HL-60 (cell line): ENCODE data around the gene SURF2.
"Not testable (repeated sequence)": the region's sequence is repeated elsewhere in the genome, so short reads cannot be mapped to it uniquely, and the experiment has no call there.

Source experiments
- DNase-seq, 2 experiments: peaks; one replicate each; pipeline ENCODE4 v3.0.0-alpha.2; 2010 to 2020; ENCODE audit warnings: low read depth in 1 of 2, low spot score in 1 of 2
- H3K27ac ChIP-seq: fragments of 250-450 bp; sonication (Bioruptor Pico); replicated peaks from 2 replicates; pipeline ENCODE4 v1.5.1; 2020; ENCODE audit warnings: mild to moderate bottlenecking, moderate library complexity
- H3K27me3 ChIP-seq: fragments of 250-450 bp; sonication (Bioruptor Pico); 2 replicates; pipeline ENCODE4 v1.5.1; 2021; ENCODE audit warnings: mild to moderate bottlenecking, moderate library complexity; ENCODE audit not compliant: insufficient read depth, poor library complexity, severe bottlenecking
- H3K4me3 ChIP-seq: replicated peaks from 2 replicates; pipeline ENCODE4 v1.5.1; 2011; ENCODE audit warnings: mild to moderate bottlenecking, control low read depth, low read length; ENCODE audit not compliant: insufficient read depth
- GABPA ChIP-seq: IDR thresholded peaks from 2 replicates; pipeline ENCODE4 v1.6.1; 2012; ENCODE audit warnings: low read depth
- POLR2AphosphoS5 ChIP-seq: IDR thresholded peaks from 2 replicates; pipeline ENCODE4 v1.6.1; 2012; ENCODE audit warnings: low read depth
- SPI1 ChIP-seq: IDR thresholded peaks from 2 replicates; pipeline ENCODE4 v1.6.1; 2012; ENCODE audit warnings: low read depth, mild to moderate bottlenecking, borderline replicate concordance
- TF ChIP-seq, protein P1 (sequence below): IDR thresholded peaks from one replicate; pipeline ENCODE4 v1.5.1; 2011; ENCODE audit warnings: low read length, control low read depth, inconsistent platforms; ENCODE audit not compliant: insufficient read depth
- TF ChIP-seq, protein P2 (sequence below): IDR thresholded peaks from 2 replicates; pipeline ENCODE4 v1.6.1; 2012; ENCODE audit warnings: low read depth; ENCODE audit not compliant: insufficient replicate concordance

SURF2 gene

DNA sequence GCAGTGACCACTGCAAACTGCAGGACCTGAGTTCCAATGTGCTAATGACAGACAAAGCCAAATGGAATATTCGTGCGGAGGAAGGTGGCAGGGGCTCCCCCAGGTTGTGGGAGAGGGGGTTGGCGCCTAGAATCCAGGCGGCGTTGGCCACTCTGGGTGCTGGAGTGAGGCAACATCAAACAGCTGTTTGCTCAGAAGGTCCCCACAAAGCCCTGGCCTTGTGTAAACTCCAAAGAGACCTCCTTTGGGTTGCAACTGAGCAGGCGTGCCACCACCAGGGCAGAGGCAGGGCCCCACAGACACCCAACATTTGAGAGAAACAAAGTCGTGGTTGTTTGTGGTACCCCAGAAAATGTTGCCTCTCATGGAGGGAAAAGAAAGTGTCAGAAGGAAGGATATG, 34.4 kb downstream of the SURF2 start:
- Histone ChIP-seq H3K4me3 (no peak overlapping the region), H3K27ac (no peak overlapping the region), H3K27me3 (no peaks in the 10 kb centered on the region)
- TF ChIP-seq SPI1 = no peak
- TF ChIP-seq, protein P1, sequence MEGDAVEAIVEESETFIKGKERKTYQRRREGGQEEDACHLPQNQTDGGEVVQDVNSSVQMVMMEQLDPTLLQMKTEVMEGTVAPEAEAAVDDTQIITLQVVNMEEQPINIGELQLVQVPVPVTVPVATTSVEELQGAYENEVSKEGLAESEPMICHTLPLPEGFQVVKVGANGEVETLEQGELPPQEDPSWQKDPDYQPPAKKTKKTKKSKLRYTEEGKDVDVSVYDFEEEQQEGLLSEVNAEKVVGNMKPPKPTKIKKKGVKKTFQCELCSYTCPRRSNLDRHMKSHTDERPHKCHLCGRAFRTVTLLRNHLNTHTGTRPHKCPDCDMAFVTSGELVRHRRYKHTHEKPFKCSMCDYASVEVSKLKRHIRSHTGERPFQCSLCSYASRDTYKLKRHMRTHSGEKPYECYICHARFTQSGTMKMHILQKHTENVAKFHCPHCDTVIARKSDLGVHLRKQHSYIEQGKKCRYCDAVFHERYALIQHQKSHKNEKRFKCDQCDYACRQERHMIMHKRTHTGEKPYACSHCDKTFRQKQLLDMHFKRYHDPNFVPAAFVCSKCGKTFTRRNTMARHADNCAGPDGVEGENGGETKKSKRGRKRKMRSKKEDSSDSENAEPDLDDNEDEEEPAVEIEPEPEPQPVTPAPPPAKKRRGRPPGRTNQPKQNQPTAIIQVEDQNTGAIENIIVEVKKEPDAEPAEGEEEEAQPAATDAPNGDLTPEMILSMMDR = no peak
- TF ChIP-seq, protein P2, sequence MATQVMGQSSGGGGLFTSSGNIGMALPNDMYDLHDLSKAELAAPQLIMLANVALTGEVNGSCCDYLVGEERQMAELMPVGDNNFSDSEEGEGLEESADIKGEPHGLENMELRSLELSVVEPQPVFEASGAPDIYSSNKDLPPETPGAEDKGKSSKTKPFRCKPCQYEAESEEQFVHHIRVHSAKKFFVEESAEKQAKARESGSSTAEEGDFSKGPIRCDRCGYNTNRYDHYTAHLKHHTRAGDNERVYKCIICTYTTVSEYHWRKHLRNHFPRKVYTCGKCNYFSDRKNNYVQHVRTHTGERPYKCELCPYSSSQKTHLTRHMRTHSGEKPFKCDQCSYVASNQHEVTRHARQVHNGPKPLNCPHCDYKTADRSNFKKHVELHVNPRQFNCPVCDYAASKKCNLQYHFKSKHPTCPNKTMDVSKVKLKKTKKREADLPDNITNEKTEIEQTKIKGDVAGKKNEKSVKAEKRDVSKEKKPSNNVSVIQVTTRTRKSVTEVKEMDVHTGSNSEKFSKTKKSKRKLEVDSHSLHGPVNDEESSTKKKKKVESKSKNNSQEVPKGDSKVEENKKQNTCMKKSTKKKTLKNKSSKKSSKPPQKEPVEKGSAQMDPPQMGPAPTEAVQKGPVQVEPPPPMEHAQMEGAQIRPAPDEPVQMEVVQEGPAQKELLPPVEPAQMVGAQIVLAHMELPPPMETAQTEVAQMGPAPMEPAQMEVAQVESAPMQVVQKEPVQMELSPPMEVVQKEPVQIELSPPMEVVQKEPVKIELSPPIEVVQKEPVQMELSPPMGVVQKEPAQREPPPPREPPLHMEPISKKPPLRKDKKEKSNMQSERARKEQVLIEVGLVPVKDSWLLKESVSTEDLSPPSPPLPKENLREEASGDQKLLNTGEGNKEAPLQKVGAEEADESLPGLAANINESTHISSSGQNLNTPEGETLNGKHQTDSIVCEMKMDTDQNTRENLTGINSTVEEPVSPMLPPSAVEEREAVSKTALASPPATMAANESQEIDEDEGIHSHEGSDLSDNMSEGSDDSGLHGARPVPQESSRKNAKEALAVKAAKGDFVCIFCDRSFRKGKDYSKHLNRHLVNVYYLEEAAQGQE = no peak
- no peak for TF ChIP-seq POLR2AphosphoS5
- TF ChIP-seq GABPA = no peak
- no peak for DNase-seq

DNA sequence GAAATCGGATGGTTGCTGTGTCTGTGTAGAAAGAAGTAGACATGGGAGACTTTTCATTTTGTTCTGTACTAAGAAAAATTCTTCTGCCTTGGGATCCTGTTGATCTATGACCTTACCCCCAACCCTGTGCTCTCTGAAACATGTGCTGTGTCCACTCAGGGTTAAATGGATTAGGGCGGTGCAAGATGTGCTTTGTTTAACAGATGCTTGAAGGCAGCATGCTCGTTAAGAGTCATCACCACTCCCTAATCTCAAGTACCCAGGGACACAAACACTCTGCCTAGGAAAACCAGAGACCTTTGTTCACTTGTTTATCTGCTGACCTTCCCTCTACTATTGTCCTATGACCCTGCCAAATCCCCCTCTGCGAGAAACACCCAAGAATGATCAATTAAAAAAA, 35.1 kb downstream of the SURF2 start:
- not testable (repeated sequence) for H3K4me3 ChIP-seq, H3K27ac ChIP-seq, DNase-seq, H3K27me3 ChIP-seq

DNA sequence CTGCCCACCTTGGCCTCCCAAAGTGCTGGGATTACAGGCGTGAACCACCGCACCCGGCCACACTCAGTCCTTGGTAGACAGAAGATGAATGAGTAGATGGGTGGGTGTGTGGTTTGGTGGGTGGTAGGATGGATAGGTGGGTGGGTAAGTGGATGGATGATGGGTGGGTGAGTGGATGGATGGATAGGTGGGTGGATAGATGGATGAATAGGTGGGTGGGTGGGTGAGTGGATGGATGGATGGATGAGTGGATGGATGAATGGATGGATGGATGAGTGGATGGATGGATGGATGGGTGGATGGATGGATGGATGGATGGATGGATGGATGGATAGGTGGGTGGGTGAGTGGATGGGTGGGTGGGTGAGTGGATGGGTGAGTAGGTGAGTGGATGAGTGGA, 36.0 kb downstream of the SURF2 start:
- not testable (repeated sequence) for H3K27me3 ChIP-seq, H3K27ac ChIP-seq, H3K4me3 ChIP-seq, DNase-seq

DNA sequence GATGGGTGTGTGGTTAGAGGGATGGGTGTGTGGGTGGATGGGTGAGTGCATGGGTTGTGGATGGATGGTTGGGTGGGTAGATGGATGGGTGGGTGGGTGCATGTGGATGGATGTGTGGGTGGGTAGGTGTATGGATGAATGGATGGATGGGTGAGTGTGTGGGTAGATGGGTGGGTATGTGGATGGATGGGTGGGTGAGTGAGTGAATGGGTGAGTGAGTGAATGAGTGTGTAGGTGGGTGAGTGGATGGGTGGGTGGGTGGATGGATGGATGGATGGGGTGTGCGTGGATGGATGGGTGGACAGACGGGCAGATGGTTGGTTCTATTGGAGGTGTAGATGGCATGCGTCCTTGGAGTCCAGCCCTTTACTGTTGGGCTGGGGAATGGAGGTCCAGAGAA, 37.0 kb downstream of the SURF2 start:
- Histone ChIP-seq H3K27me3 (no peaks in the 10 kb centered on the region), H3K27ac (no peak overlapping the region), H3K4me3 (no peak overlapping the region)
- TF ChIP-seq POLR2AphosphoS5 = no peak
- TF ChIP-seq, protein P1 = no peak
- no peak for TF ChIP-seq GABPA
- no peak for DNase-seq

DNA sequence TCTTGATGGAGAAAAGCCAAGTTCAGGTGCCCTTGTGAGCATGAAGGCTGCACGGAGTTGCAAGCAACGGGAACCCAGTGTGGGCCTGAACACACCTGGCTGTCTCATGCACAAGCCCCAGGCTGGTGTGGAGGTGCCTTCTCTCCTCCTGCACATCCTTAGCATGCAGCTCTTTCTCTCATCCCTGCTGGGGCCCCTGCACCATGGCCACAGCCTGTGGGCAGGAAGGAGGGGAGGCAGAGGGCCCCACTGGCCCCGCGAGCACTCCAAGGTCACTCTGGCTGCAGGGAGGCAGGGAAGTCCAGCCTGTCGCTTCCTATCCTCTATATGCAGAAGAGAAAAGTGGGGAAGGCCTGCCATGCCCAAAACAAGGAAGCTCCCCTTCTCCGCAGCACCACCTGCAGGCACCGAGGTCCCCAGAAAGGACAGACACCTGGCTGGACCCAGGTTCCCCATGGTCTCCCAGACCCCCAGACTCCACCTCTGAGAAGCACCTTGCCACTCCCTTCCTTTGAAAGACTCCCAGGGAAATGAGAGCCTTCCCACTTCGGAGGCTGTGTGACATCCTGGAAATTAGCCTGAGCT, 38.4 kb downstream of the SURF2 start:
- no peak for DNase-seq
- Histone ChIP-seq H3K4me3 (no peak overlapping the region), H3K27ac (no peak overlapping the region), H3K27me3 (no peaks in the 10 kb centered on the region)
- TF ChIP-seq GABPA (no peak), POLR2AphosphoS5 (no peak), SPI1 (no peak)
- TF ChIP-seq, protein P2 = no peak
- TF ChIP-seq, protein P1 = no peak
